Cardiac fibroblast (primary cell): ENCODE measurements around the gene CHMP4B.

Source experiments
- DNase-seq, 2 donors: peaks; one replicate each; pipeline versions ENCODE4 v3.0.0 to v3.0.0-alpha.2; 2010; ENCODE audit warnings: low read depth in 2 of 2
- H3K4me3 ChIP-seq, 2 donors: replicated peaks in 1 of 2; 1 replicate in 1 of 2; 2 replicates in 1 of 2; pipeline ENCODE4 v1.5.1; 2011; ENCODE audit warnings: low read depth in 2 of 2, low read length in 2 of 2, mild to moderate bottlenecking in 2 of 2, moderate library complexity in 1 of 2
- CTCF ChIP-seq: IDR thresholded peaks from one replicate; pipeline ENCODE4 v1.5.1; 2011; ENCODE audit warnings: low read depth, mild to moderate bottlenecking, low read length, inconsistent platforms

The CHMP4B gene

GRCh38 chr20:33862709-33863403 lies 51.7 kb downstream of the CHMP4B start:
- peak; percentile 76 for TF ChIP-seq CTCF
- peak; percentile 72 to 87 for DNase-seq
- peak overlapping the region; percentile 8 to 21 for H3K4me3 ChIP-seq

- no peak for TF ChIP-seq CTCF
- no peak overlapping the region for H3K4me3 ChIP-seq
- DNase-seq: no peak
These were observed 52.5 kb downstream of the CHMP4B start for GRCh38 chr20:33863440-33864323.

GRCh38 chr20:33864324-33864963 lies 53.3 kb downstream of the CHMP4B start:
- no peak for TF ChIP-seq CTCF

GRCh38 chr20:33865761-33866370 lies 54.7 kb downstream of the CHMP4B start:
- DNase-seq: no peak
- no peak overlapping the region for H3K4me3 ChIP-seq
- no peak for TF ChIP-seq CTCF

More at GRCh38 chr20:33864324-33864963, 53.3 kb downstream of the CHMP4B start:
- DNase-seq: no peak
- no peak overlapping the region for H3K4me3 ChIP-seq

GRCh38 chr20:33866398-33867100 lies 55.4 kb downstream of the CHMP4B start:
- DNase-seq: no peak
- no peak for TF ChIP-seq CTCF
- H3K4me3 ChIP-seq: no peak overlapping the region

- H3K4me3 ChIP-seq: no peak overlapping the region
- no peak for TF ChIP-seq CTCF
- DNase-seq: no peak
These were observed 56.9 kb downstream of the CHMP4B start for GRCh38 chr20:33868042-33868441.
